ENCODE results near the gene ZFR2.
"Not testable (repeated sequence)": the region's sequence is repeated elsewhere in the genome, so short reads cannot be mapped to it uniquely, and the experiment has no call there.

ZFR2 gene

GRCh38 chr19:3816566-3817218 is 52.1 kb downstream of the ZFR2 start:
- DNase-seq (ENCODE audit: low read depth): no peak
- TF ChIP-seq, protein P1, sequence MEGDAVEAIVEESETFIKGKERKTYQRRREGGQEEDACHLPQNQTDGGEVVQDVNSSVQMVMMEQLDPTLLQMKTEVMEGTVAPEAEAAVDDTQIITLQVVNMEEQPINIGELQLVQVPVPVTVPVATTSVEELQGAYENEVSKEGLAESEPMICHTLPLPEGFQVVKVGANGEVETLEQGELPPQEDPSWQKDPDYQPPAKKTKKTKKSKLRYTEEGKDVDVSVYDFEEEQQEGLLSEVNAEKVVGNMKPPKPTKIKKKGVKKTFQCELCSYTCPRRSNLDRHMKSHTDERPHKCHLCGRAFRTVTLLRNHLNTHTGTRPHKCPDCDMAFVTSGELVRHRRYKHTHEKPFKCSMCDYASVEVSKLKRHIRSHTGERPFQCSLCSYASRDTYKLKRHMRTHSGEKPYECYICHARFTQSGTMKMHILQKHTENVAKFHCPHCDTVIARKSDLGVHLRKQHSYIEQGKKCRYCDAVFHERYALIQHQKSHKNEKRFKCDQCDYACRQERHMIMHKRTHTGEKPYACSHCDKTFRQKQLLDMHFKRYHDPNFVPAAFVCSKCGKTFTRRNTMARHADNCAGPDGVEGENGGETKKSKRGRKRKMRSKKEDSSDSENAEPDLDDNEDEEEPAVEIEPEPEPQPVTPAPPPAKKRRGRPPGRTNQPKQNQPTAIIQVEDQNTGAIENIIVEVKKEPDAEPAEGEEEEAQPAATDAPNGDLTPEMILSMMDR (conservative IDR thresholded peaks at IDR 0.05; ENCODE audit: low read depth, low read length): no peak
- no peak overlapping the region for H3K4me3 ChIP-seq (ENCODE audit: low read depth, low read length)

DNA sequence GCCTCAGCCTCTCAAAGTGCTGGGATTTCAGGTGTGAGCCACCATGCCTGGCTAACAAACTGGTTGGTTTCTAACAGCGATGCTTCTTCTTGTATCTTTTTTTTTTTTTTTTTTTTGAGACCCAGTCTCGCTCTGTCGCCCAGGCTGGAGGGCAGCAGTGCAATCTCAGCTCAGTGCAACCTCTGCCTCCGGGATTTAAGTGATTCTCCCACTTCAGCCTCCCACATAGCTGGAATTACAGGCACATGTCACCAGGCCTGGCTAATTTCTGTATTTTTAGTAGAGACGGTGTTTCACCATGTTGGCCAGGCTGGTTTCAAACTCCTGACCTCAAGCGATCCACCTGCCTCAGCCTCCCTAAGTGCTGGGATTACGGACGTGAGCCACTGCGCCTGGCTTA is 52.7 kb downstream of the ZFR2 start:
- not testable (repeated sequence) for DNase-seq (ENCODE audit: low read depth); H3K4me3 ChIP-seq (ENCODE audit: low read depth, low read length)

DNA sequence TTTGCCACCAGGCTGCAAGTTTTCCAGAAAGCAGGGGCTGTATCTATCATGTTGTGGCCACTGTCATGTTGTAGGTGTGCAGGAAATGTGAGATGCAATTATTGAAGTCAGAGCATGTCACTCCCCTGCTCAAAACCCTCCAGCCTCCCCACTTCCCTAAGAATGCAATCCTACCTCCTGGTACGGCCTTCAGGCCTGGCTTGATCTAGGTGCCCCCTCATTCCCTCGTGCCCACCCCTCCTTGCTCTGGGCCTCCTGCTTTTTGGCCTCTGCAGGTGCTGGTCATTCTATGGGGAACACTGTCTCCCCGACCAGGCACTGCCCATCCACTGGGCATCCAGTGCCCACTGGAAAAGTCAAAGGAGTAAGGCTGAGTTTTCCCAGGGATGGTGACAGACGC is 54.2 kb downstream of the ZFR2 start:
- TF ChIP-seq, protein P1 (conservative IDR thresholded peaks at IDR 0.05; ENCODE audit: low read depth, low read length): no peak
- H3K4me3 ChIP-seq (ENCODE audit: low read depth, low read length): no peak overlapping the region
- no peak for DNase-seq (ENCODE audit: low read depth)

GRCh38 chr19:3813473-3814392 is 55.1 kb downstream of the ZFR2 start:
- no peak for DNase-seq (ENCODE audit: low read depth)
- TF ChIP-seq, protein P1 (conservative IDR thresholded peaks at IDR 0.05; ENCODE audit: low read depth, low read length): no peak
- no peak overlapping the region for H3K4me3 ChIP-seq (ENCODE audit: low read depth, low read length)

GRCh38 chr19:3810708-3811355 is 58.0 kb downstream of the ZFR2 start:
- H3K4me3 ChIP-seq (ENCODE audit: low read depth, low read length): no peak overlapping the region
- no peak for DNase-seq (ENCODE audit: low read depth)
- TF ChIP-seq, protein P1 (conservative IDR thresholded peaks at IDR 0.05; ENCODE audit: low read depth, low read length): no peak

DNA sequence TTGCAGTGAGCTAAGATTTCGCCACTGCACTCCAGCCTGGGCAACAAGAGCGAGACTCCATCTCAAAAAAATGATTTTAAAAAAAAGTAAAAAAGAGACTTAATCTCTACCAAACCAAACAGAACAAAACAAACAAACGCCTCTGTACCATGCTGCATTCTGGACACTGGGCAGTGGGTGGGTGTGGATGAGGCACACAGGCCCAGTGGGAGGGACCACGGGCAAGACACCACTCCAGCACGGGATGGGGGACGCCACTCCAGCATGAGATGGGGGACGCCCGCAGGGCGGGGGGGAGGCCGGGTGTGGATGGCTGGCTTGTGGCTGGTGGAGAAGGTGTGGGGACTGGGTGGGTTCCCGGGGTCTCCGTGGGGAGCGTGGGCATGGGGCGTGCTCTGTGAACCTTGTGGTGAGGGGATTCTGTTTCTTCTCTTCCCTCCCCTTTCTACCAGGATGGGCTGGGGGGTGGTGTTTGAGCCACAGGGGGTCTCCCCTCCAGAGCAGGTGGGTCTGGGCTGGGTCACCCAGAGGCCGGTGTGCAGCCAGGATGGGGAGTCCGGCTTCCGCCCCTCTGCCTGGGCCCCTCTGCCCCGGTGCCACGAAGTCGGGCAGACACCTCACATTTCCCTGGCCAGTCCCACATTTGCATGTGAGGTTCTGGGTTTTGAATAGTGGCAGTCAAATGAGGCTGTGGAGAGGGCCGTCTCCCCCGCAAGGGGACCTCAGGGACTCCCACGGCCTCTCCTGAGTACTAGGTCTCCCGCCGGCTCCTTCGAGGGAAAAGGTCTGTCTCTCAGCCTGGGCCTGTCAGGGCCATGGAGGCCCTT is 58.7 kb downstream of the ZFR2 start:
- TF ChIP-seq, protein P1 (conservative IDR thresholded peaks at IDR 0.05; ENCODE audit: low read depth, low read length): no peak
- DNase-seq (ENCODE audit: low read depth): no peak
- no peak overlapping the region for H3K4me3 ChIP-seq (ENCODE audit: low read depth, low read length)
